CD4-positive, alpha-beta T cell treated with Interleukin-10 for 1 hour (primary cell): ENCODE measurements around the gene QKI.

Experiments used
- DNase-seq: peaks from one replicate; pipeline ENCODE4 v3.0.0-alpha.2; 2020

Gene QKI

GRCh38 chr6:163393923-163394322, 20.6 kb upstream of the QKI start:
- no peak for DNase-seq

GRCh38 chr6:163394659-163395058, 19.9 kb upstream of the QKI start:
- DNase-seq = no peak

DNA sequence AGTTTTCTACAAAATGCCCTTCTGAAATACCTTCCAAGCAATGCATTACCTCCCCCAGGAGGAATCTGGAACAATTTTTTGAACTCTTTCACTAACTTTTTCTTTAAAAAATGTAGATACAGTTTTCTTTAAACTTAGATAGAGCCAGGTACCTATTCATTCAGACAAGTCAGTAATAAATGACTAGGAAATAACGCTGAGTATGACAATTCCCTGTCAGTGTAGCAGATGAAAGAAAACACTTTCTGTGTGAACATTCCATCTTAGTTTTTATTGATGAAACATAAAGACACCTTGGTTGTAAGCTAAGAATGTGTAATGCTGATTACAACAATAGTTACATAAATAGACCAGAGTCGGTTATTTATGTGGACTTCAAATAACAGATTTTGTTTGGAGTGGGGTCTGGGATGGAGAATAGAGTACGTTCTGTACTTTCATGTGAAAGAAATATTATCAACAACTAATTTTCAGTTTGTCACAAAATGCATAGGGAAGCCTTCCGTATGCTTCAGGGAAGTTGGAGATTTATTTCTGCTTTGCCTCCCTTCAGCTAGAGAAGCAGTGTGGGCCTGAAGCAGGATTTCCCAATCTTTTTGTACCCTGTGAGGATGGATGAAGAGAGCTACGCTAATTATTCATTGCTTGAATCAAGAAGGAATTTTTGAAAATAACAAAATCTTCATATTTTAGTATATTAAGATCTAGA, 19.2 kb upstream of the QKI start:
- no peak for DNase-seq

DNA sequence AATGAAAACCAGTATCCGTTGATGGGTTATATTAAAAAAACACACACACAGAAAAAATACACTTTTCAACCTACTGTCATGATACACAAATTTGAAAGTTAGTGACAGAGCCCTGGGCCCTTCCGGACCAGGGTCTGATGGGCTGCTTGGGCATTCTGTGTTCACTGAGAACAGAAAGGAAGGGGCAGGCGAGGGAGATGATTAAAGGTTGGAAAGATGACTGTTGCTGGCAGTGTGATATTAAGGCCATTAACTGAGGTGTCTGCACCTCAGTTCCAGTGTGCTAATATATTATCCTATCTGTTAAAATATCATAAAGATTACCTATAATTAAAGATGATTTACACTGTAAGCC, 18.7 kb upstream of the QKI start:
- no peak for DNase-seq

- DNase-seq = no peak
Observed at GRCh38 chr6:163397326-163397725, 17.2 kb upstream of the QKI start.

GRCh38 chr6:163398115-163398514, 16.4 kb upstream of the QKI start:
- no peak for DNase-seq

DNA sequence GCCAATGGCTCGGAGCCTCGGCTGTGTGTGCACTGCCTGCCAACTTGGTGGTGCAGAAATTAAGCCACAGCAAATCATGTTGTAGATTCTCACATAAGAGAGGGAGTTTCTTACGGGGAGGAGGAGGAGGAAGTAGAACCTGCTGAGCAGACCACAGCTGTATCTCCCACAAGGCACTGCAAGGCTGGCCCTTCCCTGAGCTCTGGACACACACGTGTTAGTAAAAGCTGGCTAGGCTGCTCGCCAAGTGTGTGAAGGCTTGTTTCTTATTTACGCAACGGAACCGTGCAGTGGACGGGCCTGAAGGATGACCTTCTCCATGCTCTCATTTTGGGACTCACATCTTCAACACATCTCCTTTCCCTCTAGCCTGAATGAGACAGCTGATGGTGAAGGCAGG, 15.7 kb upstream of the QKI start:
- DNase-seq = no peak

GRCh38 chr6:163400509-163400908, 14.0 kb upstream of the QKI start:
- no peak for DNase-seq

DNA sequence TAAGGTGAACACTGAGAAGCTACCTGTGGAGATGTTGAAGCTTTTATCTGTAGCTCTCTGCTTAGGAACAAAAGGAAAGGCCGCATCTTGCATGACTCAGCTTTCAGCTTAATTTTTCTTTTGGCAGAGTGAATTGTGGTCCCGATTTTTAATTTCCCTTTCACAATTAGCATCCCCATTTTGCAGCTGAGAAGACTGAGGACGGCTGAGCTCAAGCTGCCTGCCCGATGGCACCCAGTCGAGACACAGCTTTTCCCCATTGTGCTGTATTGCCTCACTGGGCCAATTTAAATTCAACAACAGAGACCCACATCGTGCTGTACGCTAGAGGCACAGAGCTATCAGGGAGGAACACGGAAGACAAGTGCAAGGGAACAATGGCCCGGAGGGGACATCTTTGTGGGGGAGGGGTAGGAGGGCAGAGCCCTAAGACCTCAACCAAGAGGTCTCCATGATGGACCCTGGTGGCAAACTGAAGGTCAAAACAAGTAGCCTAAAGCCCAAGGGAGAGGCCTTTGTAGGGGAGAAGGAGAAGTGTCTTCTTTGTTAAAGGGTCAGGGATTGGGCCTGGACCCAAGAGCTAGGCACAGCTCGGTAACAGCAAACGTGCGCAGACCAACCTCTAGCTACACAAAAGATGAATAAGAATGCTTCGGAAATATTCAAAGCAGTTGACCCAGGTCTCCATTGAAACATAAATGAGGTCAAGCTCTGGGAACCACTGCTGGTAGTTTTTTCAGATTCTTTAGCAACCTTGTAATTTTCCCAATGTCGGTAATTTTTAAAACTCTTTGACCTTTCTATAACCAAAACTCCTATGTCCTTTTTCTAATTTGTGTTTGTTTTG, 13.3 kb upstream of the QKI start:
- no peak for DNase-seq

DNA sequence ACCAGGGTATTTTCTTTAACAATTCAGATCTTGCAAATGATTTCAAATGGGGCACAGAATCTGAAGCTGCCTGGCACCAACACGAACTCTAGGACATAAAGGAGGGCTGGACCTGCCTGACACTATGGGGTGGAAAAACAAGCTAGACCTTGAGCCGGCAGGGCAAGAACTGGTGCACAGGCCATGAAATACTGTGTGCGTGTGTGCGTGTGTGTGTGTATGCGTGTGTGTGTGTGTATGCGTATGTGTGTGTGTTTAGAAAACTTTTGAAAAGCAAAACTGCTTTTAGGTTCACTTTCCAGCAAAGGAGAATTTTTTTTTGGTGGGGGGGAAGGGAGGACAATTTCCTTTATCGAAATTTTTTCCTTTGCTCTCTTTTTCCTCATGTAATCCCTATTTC, 11.9 kb upstream of the QKI start:
- no peak for DNase-seq

- DNase-seq = no peak
Observed at GRCh38 chr6:163404825-163405265, 9.7 kb upstream of the QKI start.

- DNase-seq = peak; percentile 18
Observed at GRCh38 chr6:163405412-163406309, 8.9 kb upstream of the QKI start.

DNA sequence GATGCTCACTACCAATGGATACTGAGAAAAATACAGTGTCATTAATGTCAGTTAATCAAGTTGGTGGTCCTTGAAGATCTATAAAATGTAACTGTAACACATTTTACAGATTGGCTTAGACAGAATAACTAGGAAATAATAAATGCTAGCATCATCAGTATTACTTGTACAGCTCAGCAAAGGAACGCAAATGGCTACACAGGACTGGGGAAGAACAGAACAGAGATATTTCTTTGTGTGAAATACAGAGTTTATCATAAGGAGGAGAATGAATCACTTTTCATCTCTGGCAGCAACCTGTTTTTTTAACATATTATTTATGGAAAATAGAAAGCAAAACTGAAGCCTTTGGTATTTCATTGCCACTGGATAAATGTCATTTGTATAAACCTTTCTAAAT, 8.2 kb upstream of the QKI start:
- DNase-seq = no peak

- no peak for DNase-seq
Observed at GRCh38 chr6:163406830-163407229, 7.7 kb upstream of the QKI start.

- DNase-seq = no peak
Observed at GRCh38 chr6:163408352-163408991, 6.0 kb upstream of the QKI start.

- no peak for DNase-seq
Observed at GRCh38 chr6:163409712-163410111, 4.8 kb upstream of the QKI start.

- DNase-seq = no peak
Observed at GRCh38 chr6:163412341-163412740, 2.2 kb upstream of the QKI start.

GRCh38 chr6:163412801-163413344, 1.6 kb upstream of the QKI start:
- DNase-seq = no peak

DNA sequence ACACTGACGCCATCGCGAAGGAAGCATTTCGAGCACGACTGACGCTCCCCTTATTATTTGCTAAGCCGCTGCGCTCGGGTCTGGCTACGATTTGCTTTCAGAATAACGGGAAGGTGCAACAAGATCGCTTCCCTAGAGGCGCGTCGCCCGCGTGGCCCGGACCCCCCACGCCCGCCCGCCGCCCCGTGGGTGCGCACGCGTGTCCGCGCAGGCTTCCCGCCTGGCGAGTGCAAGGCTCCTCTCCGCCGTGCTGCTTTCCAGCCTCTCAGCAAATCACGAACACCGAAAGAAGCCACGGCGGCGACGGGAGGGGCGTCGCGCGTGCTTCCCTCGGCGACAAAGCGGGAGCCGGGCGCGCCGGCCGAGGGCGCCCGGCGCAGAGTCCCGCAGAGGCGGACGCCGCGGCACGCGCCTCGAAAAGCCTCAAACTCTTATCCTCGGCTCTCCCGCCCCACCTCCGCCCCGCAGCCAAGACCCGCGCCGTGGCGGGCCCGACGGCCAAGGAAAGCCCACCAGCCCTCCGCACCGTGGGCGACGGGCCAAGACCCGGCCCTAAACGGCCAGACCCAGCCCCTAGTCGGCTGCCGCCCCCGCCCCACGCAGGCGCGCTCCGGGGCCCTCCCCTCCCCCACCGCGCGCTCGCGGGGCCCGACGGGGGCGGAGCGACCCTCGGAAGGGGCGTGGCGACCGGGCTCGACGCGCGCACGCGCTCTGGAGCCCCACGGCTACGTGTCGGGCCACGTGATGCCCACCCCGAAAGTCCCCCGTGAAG, 987 bp upstream of the QKI start:
- peak; percentile 93 for DNase-seq

GRCh38 chr6:163414946-163415619, 565 bp downstream of the QKI start:
- peak; percentile 35 for DNase-seq
